Panc1 (cell line): ENCODE data around the gene APOO.

ENCODE experiments used
- CTCF ChIP-seq: fragments of 450-650 bp; IDR thresholded peaks from 2 replicates; pipeline ENCODE4 v1.5.1; 2017; ENCODE audit warnings: mild to moderate bottlenecking
- POLR2AphosphoS5 ChIP-seq: IDR thresholded peaks from 2 replicates; pipeline ENCODE4 v1.6.1; 2012; ENCODE audit warnings: mild to moderate bottlenecking, low read depth, low read length, moderate library complexity
- SIN3A ChIP-seq: IDR thresholded peaks from 2 replicates; pipeline ENCODE4 v1.6.1; 2012; ENCODE audit warnings: low read depth, mild to moderate bottlenecking, low read length, moderate library complexity, borderline replicate concordance; ENCODE audit not compliant: insufficient read depth
- TCF7L2 ChIP-seq: IDR thresholded peaks from 2 replicates; pipeline ENCODE4 v1.6.1; 2011; ENCODE audit warnings: mild to moderate bottlenecking, low read depth, low read length, inconsistent platforms
- TF ChIP-seq, protein P1 (sequence below), 2 experiments: IDR thresholded peaks; 2 replicates each; pipeline ENCODE4 v1.6.1; 2011 to 2012; ENCODE audit warnings: low read depth in 2 of 2, control low read depth in 1 of 2, low read length in 1 of 2, mild to moderate bottlenecking in 1 of 2, moderate library complexity in 1 of 2; ENCODE audit not compliant: insufficient read depth in 1 of 2

DNA sequence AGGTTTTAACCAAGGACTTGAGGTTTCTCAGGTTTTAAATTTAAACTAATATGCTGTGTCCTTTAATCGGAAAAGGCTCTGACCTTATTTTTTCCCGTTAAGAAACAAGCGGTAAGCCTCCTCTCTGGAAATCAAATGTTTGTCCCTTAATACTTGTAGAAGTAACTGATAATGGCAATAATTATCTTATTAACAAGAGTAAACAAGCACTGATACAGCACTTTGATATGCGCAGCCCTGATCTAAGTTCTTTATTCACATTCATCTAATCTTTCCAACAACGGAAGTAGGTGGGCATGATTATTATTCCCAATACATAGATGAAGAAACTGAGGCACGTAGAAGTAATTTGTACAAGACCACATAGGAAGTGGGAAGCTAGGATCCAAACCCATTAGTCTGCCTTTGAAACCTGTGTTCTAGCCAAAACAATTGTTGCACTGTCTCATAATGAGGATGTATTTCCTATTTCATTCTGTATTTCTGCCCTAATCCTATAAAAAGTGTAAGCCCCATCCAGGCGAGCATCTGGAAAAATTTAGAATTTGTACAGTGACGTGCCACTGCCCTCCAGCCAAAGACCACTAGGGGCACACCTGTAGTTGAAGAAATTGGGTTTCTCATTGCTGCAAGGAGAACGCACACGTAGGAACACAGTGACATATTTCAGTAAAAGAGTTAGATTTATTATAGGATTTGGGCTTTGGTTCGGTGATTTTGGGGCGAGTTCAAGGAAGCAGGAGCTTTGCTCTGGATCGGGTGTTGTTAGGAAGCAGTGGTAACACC lies 674 bp upstream of the APOO start:
- TF ChIP-seq CTCF (peak; percentile 48), POLR2AphosphoS5 (no peak), SIN3A (no peak), TCF7L2 (no peak)
- TF ChIP-seq, protein P1, sequence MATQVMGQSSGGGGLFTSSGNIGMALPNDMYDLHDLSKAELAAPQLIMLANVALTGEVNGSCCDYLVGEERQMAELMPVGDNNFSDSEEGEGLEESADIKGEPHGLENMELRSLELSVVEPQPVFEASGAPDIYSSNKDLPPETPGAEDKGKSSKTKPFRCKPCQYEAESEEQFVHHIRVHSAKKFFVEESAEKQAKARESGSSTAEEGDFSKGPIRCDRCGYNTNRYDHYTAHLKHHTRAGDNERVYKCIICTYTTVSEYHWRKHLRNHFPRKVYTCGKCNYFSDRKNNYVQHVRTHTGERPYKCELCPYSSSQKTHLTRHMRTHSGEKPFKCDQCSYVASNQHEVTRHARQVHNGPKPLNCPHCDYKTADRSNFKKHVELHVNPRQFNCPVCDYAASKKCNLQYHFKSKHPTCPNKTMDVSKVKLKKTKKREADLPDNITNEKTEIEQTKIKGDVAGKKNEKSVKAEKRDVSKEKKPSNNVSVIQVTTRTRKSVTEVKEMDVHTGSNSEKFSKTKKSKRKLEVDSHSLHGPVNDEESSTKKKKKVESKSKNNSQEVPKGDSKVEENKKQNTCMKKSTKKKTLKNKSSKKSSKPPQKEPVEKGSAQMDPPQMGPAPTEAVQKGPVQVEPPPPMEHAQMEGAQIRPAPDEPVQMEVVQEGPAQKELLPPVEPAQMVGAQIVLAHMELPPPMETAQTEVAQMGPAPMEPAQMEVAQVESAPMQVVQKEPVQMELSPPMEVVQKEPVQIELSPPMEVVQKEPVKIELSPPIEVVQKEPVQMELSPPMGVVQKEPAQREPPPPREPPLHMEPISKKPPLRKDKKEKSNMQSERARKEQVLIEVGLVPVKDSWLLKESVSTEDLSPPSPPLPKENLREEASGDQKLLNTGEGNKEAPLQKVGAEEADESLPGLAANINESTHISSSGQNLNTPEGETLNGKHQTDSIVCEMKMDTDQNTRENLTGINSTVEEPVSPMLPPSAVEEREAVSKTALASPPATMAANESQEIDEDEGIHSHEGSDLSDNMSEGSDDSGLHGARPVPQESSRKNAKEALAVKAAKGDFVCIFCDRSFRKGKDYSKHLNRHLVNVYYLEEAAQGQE (IDR thresholded peaks at IDR 0.05; ENCODE audit: insufficient read depth in 1 of 2, low read depth in 2 of 2, low read length in 1 of 2), result no peak
